ENCODE measurements around the gene DGLUCY. TPM values are rescaled to one million over a fixed set of nuclear protein-coding genes. Genes with fewer than 3 reads are reported as not detected.

Gene DGLUCY
- total and polyA plus RNA-seq, 2 of the 8 experiments (the other 6 are each of a cell fraction or from before 2014, with no cell fraction given), result 24.9 to 31.8 TPM

- TF ChIP-seq BCL11A (IDR thresholded peaks at IDR 0.05; ENCODE audit: low read depth in 2 of 2, low read length in 2 of 2) (no peak), HDAC2 (IDR thresholded peaks at IDR 0.05; ENCODE audit: borderline replicate concordance in 1 of 2, low read depth in 2 of 2, low read length in 2 of 2) (no peak), FOSL1 (IDR thresholded peaks at IDR 0.05; ENCODE audit: insufficient read depth, low read depth, low read length) (no peak), BRCA1 (IDR thresholded peaks at IDR 0.05; ENCODE audit: low read depth, low read length) (no peak), GABPA (IDR thresholded peaks at IDR 0.05; ENCODE audit: borderline replicate concordance, insufficient read depth, low read length) (no peak), KDM1A (IDR thresholded peaks at IDR 0.05; ENCODE audit: borderline replicate concordance, low read length) (no peak)
Observed at GRCh38 chr14:91233936-91234790, 120.3 kb downstream of the DGLUCY start (continued).
